ENCODE data around the gene SRD5A1.

GRCh38 chr5:6606884-6607558 lies 26.2 kb upstream of the SRD5A1 start:
- TF ChIP-seq, protein P1, sequence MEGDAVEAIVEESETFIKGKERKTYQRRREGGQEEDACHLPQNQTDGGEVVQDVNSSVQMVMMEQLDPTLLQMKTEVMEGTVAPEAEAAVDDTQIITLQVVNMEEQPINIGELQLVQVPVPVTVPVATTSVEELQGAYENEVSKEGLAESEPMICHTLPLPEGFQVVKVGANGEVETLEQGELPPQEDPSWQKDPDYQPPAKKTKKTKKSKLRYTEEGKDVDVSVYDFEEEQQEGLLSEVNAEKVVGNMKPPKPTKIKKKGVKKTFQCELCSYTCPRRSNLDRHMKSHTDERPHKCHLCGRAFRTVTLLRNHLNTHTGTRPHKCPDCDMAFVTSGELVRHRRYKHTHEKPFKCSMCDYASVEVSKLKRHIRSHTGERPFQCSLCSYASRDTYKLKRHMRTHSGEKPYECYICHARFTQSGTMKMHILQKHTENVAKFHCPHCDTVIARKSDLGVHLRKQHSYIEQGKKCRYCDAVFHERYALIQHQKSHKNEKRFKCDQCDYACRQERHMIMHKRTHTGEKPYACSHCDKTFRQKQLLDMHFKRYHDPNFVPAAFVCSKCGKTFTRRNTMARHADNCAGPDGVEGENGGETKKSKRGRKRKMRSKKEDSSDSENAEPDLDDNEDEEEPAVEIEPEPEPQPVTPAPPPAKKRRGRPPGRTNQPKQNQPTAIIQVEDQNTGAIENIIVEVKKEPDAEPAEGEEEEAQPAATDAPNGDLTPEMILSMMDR (IDR thresholded peaks at IDR 0.05 in 4 of 5, conservative IDR thresholded peaks at IDR 0.05 in 1 of 5): no peak
- no peak for TF ChIP-seq POLR2A (IDR thresholded peaks at IDR 0.05)
